Large intestine (tissue), 3 donors: Measurements from ENCODE around the gene ARHGEF11. TPM values are rescaled to one million over a fixed set of nuclear protein-coding genes. Genes with fewer than 3 reads are reported as not detected.

Experiments
- DNase-seq, 2 donors: peaks; one replicate each; pipeline versions ENCODE4 v3.0.0 to v3.0.0-alpha.2; 2013
- H3K27ac ChIP-seq: one replicate; pipeline ENCODE4 v1.5.1; 2013; ENCODE audit warnings: low read length
- H3K27me3 ChIP-seq: 2 replicates; pipeline ENCODE4 v1.6.1; 2013; ENCODE audit warnings: low read length; ENCODE audit not compliant: control insufficient read depth, insufficient read depth
- H3K36me3 ChIP-seq: 2 replicates; pipeline ENCODE4 v1.6.1; 2013; ENCODE audit warnings: low read length; ENCODE audit not compliant: control insufficient read depth, insufficient read depth
- H3K4me1 ChIP-seq: one replicate; pipeline ENCODE4 v1.6.1; 2013; ENCODE audit warnings: low read length; ENCODE audit not compliant: control insufficient read depth, insufficient read depth
- H3K4me3 ChIP-seq: one replicate; pipeline ENCODE4 v1.5.1; 2013; ENCODE audit warnings: low read length
- H3K9me3 ChIP-seq: one replicate; pipeline ENCODE4 v1.6.1; 2013; ENCODE audit warnings: mild to moderate bottlenecking, low read depth, low read length, moderate library complexity; ENCODE audit not compliant: control insufficient read depth
- WGBS: methylation state at CpG from one replicate; pipeline ENCODE4 v1.1.5; 2013; ENCODE audit warnings: low lambda C conversion rate; ENCODE audit not compliant: insufficient coverage; 5-methylcytosine and 5-hydroxymethylcytosine counted together
- polyA plus RNA-seq: library from polyadenylated mRNA; unstranded; fragments of 120-200 nt; gene quantifications from one replicate; pipeline ENCODE4 v1.2.1, GENCODE V29; 2013

The ARHGEF11 gene
- polyA plus RNA-seq, 1 donor, result 34.0 TPM

GRCh38 chr1:157030728-157031127 lies 14.8 kb downstream of the ARHGEF11 start:
- no CpG with 5 or more reads among the region's 2 CpGs for WGBS
- Histone ChIP-seq H3K27ac (no peak overlapping the region), H3K9me3 (no peaks in the 10 kb centered on the region), H3K4me1 (no peaks in the 10 kb centered on the region), H3K27me3 (no peaks in the 10 kb centered on the region), H3K36me3 (peaks cover 5% of the 10 kb centered on the region), H3K4me3 (no peak overlapping the region)
- DNase-seq, result no peak

GRCh38 chr1:157028674-157029073 lies 16.9 kb downstream of the ARHGEF11 start:
- Histone ChIP-seq H3K4me1 (no peaks in the 10 kb centered on the region), H3K9me3 (no peaks in the 10 kb centered on the region), H3K4me3 (no peak overlapping the region), H3K27ac (no peak overlapping the region), H3K27me3 (no peaks in the 10 kb centered on the region), H3K36me3 (peaks cover 5% of the 10 kb centered on the region)
- WGBS, result no CpG with 5 or more reads among the region's 4 CpGs
- no peak for DNase-seq

- Histone ChIP-seq H3K9me3 (peaks cover 10% of the 10 kb centered on the region), H3K4me3 (no peak overlapping the region), H3K4me1 (no peaks in the 10 kb centered on the region), H3K27me3 (no peaks in the 10 kb centered on the region), H3K36me3 (no peaks in the 10 kb centered on the region), H3K27ac (no peak overlapping the region)
- no CpG with 5 or more reads among the region's 2 CpGs for WGBS
- DNase-seq, result no peak
Measured at GRCh38 chr1:157025856-157026255, 19.7 kb downstream of the ARHGEF11 start.

- H3K4me1 ChIP-seq, result no peaks in the 10 kb centered on the region
- H3K9me3 ChIP-seq, result peaks cover 10% of the 10 kb centered on the region
- DNase-seq, result no peak
- H3K36me3 ChIP-seq, result no peaks in the 10 kb centered on the region
- no peak overlapping the region for H3K27ac ChIP-seq
- no peak overlapping the region for H3K4me3 ChIP-seq
- H3K27me3 ChIP-seq, result no peaks in the 10 kb centered on the region
- no CpG with 5 or more reads among the region's 3 CpGs for WGBS
Measured at GRCh38 chr1:157025385-157025784, 20.2 kb downstream of the ARHGEF11 start.

- Histone ChIP-seq H3K27me3 (no peaks in the 10 kb centered on the region), H3K9me3 (peaks cover 15% of the 10 kb centered on the region), H3K4me3 (no peak overlapping the region), H3K36me3 (no peaks in the 10 kb centered on the region), H3K27ac (no peak overlapping the region), H3K4me1 (no peaks in the 10 kb centered on the region)
- no CpG with 5 or more reads among the region's 1 CpG for WGBS
- no peak for DNase-seq
Measured at GRCh38 chr1:157021688-157022087, 23.9 kb downstream of the ARHGEF11 start.

- H3K27ac ChIP-seq, result no peak overlapping the region
- H3K9me3 ChIP-seq, result peaks cover 15% of the 10 kb centered on the region
- H3K4me1 ChIP-seq, result no peaks in the 10 kb centered on the region
- no peaks in the 10 kb centered on the region for H3K27me3 ChIP-seq
- H3K36me3 ChIP-seq, result no peaks in the 10 kb centered on the region
- DNase-seq, result no peak
- H3K4me3 ChIP-seq, result no peak overlapping the region
Measured at GRCh38 chr1:157019457-157019856, 26.1 kb downstream of the ARHGEF11 start.

- no peak for DNase-seq
- peaks cover 3% of the 10 kb centered on the region for H3K4me1 ChIP-seq
- H3K27me3 ChIP-seq, result no peaks in the 10 kb centered on the region
- H3K27ac ChIP-seq, result no peak overlapping the region
- no peak overlapping the region for H3K4me3 ChIP-seq
- no peaks in the 10 kb centered on the region for H3K36me3 ChIP-seq
- 100% methylated on average over 2 of the region's 3 CpGs for WGBS
- no peaks in the 10 kb centered on the region for H3K9me3 ChIP-seq
Measured at GRCh38 chr1:157011845-157012244, 33.7 kb downstream of the ARHGEF11 start.

GRCh38 chr1:157008502-157008901 lies 37.0 kb downstream of the ARHGEF11 start:
- no CpG with 5 or more reads among the region's 1 CpG for WGBS
- Histone ChIP-seq H3K4me1 (peaks cover 3% of the 10 kb centered on the region), H3K9me3 (no peaks in the 10 kb centered on the region), H3K36me3 (no peaks in the 10 kb centered on the region), H3K27ac (no peak overlapping the region), H3K27me3 (no peaks in the 10 kb centered on the region), H3K4me3 (no peak overlapping the region)
- no peak for DNase-seq

- H3K4me3 ChIP-seq, result no peak overlapping the region
- WGBS, result no CpG with 5 or more reads among the region's 5 CpGs
- no peaks in the 10 kb centered on the region for H3K27me3 ChIP-seq
- H3K4me1 ChIP-seq, result peaks cover 3% of the 10 kb centered on the region
- no peak overlapping the region for H3K27ac ChIP-seq
- no peaks in the 10 kb centered on the region for H3K36me3 ChIP-seq
- no peak for DNase-seq
- no peaks in the 10 kb centered on the region for H3K9me3 ChIP-seq
Measured at GRCh38 chr1:157007306-157007705, 38.2 kb downstream of the ARHGEF11 start.

GRCh38 chr1:157006676-157007075 lies 38.9 kb downstream of the ARHGEF11 start:
- H3K9me3 ChIP-seq, result no peaks in the 10 kb centered on the region
- no peaks in the 10 kb centered on the region for H3K27me3 ChIP-seq
- H3K27ac ChIP-seq, result no peak overlapping the region
- no peaks in the 10 kb centered on the region for H3K36me3 ChIP-seq
- H3K4me3 ChIP-seq, result no peak overlapping the region
- peaks cover 3% of the 10 kb centered on the region for H3K4me1 ChIP-seq
- no CpG with 5 or more reads among the region's 2 CpGs for WGBS
- no peak for DNase-seq

GRCh38 chr1:157005965-157006364 lies 39.6 kb downstream of the ARHGEF11 start:
- Histone ChIP-seq H3K36me3 (no peaks in the 10 kb centered on the region), H3K4me1 (peaks cover 3% of the 10 kb centered on the region), H3K27ac (no peak overlapping the region), H3K4me3 (no peak overlapping the region), H3K9me3 (no peaks in the 10 kb centered on the region), H3K27me3 (no peaks in the 10 kb centered on the region)
- no CpG with 5 or more reads among the region's 2 CpGs for WGBS
- DNase-seq, result no peak
